IMR-90 (cell line): ENCODE measurements around the gene ACKR4. TPM values are rescaled to one million over a fixed set of nuclear protein-coding genes. Genes with fewer than 3 reads are reported as not detected.

Source experiments
- ATAC-seq: fragments of 200-7000 bp; cut with Tn5 transposase; 2 replicates; pipeline ENCODE4 v1.9.1; 2020; ENCODE audit warnings: low read depth, mild to moderate bottlenecking, moderate library complexity
- BruUV-seq: library from RNA; stranded (reverse); fragments of 400-500 nt; replicated peaks from 2 replicates; lab custom pipeline; 2021; lab: Mats Ljungman, UMichigan
- CTCF ChIA-PET: fragments of 300-600 bp; formaldehyde crosslinking; extraction: SDS; loops from one replicate; lab custom pipeline; 2021; ENCODE audit warnings: antibody characterized with exemption; lab: Yijun Ruan, JAX
- POLR2A ChIA-PET: fragments of 300-600 bp; sonication (Branson Sonifier 250); formaldehyde crosslinking; loops from one replicate; lab custom pipeline; 2022; ENCODE audit warnings: antibody characterized with exemption; ENCODE audit not compliant: unreplicated experiment; lab: Charles Lee
- DNase-seq: peaks from one replicate; pipeline ENCODE4 v3.0.0; 2013
- H2AFZ ChIP-seq: replicated peaks from 2 replicates; pipeline ENCODE3; 2013; ENCODE audit warnings: low read length, mild to moderate bottlenecking; ENCODE audit not compliant: poor library complexity
- H2AK5ac ChIP-seq: 2 replicates; pipeline ENCODE4 v1.6.1; 2013; ENCODE audit warnings: low read depth, low read length, inconsistent platforms
- H2AK9ac ChIP-seq: replicated peaks from 2 replicates; pipeline ENCODE3; 2013; ENCODE audit warnings: mild to moderate bottlenecking, low read depth, low read length, moderate library complexity; ENCODE audit not compliant: poor library complexity
- H2BK120ac ChIP-seq: 2 replicates; pipeline ENCODE4 v1.6.1; 2013; ENCODE audit warnings: low read depth, low read length, inconsistent platforms
- H2BK15ac ChIP-seq: 3 replicates; pipeline ENCODE4 v1.6.1; 2013; ENCODE audit warnings: low read depth, low read length, inconsistent platforms
- H2BK20ac ChIP-seq: 2 replicates; pipeline ENCODE4 v1.6.1; 2013; ENCODE audit warnings: low read depth, mild to moderate bottlenecking, inconsistent platforms, low read length, moderate library complexity
- H2BK5ac ChIP-seq: 2 replicates; pipeline ENCODE4 v1.6.1; 2013; ENCODE audit warnings: mild to moderate bottlenecking, low read depth, low read length, inconsistent platforms; ENCODE audit not compliant: poor library complexity, severe bottlenecking
- H3K14ac ChIP-seq: replicated peaks from 2 replicates; pipeline ENCODE4 v1.6.1; 2013; ENCODE audit warnings: low read depth, low read length, inconsistent platforms
- H3K18ac ChIP-seq: 2 replicates; pipeline ENCODE4 v1.6.1; 2013; ENCODE audit warnings: low read depth, low read length, control low read depth
- H3K23ac ChIP-seq: 2 replicates; pipeline ENCODE4 v1.6.1; 2013; ENCODE audit warnings: low read depth, low read length, inconsistent platforms
- H3K27ac ChIP-seq: 2 replicates; pipeline ENCODE4 v1.5.1; 2013; ENCODE audit warnings: mild to moderate bottlenecking, control low read depth, low read length; ENCODE audit not compliant: insufficient read depth
- H3K27me3 ChIP-seq: 2 replicates; pipeline ENCODE4 v1.6.1; 2013; ENCODE audit warnings: low read length; ENCODE audit not compliant: control insufficient read depth, insufficient read depth
- H3K36me3 ChIP-seq: 2 replicates; pipeline ENCODE4 v1.6.1; 2013; ENCODE audit warnings: low read length, mixed read lengths; ENCODE audit not compliant: control insufficient read depth, insufficient read depth
- H3K4ac ChIP-seq: 2 replicates; pipeline ENCODE4 v1.6.1; 2013; ENCODE audit warnings: low read depth, low read length, inconsistent platforms
- H3K4me1 ChIP-seq: 2 replicates; pipeline ENCODE4 v1.6.1; 2013; ENCODE audit warnings: low read length, mixed read lengths; ENCODE audit not compliant: control insufficient read depth, insufficient read depth
- H3K4me2 ChIP-seq: 2 replicates; pipeline ENCODE4 v1.6.1; 2013; ENCODE audit warnings: low read depth, mild to moderate bottlenecking, control low read depth, low read length, moderate library complexity
- H3K4me3 ChIP-seq: 2 replicates; pipeline ENCODE4 v1.5.1; 2013; ENCODE audit warnings: low read depth, mild to moderate bottlenecking, control low read depth, low read length, moderate library complexity; ENCODE audit not compliant: insufficient read depth
- H3K56ac ChIP-seq: 2 replicates; pipeline ENCODE4 v1.6.1; 2013; ENCODE audit warnings: low read length, inconsistent platforms; ENCODE audit not compliant: insufficient read depth; ENCODE audit errors: extremely low read depth
- H3K79me1 ChIP-seq, 2 experiments: 2 replicates each; pipeline ENCODE4 v1.6.1; 2013; ENCODE audit warnings: low read length in 2 of 2, inconsistent platforms in 1 of 2, low read depth in 1 of 2
- H3K9ac ChIP-seq: 2 replicates; pipeline ENCODE4 v1.6.1; 2013; ENCODE audit warnings: low read depth, low read length, control low read depth
- H3K9me1 ChIP-seq: 2 replicates; pipeline ENCODE4 v1.6.1; 2013; ENCODE audit warnings: low read length, inconsistent platforms; ENCODE audit not compliant: insufficient read depth
- H3K9me3 ChIP-seq: 2 replicates; pipeline ENCODE4 v1.6.1; 2013; ENCODE audit warnings: low read length; ENCODE audit not compliant: control insufficient read depth, insufficient read depth
- H4K20me1 ChIP-seq: 2 replicates; pipeline ENCODE4 v1.6.1; 2013; ENCODE audit warnings: low read length, inconsistent platforms; ENCODE audit not compliant: insufficient read depth
- H4K5ac ChIP-seq: 2 replicates; pipeline ENCODE4 v1.6.1; 2013; ENCODE audit warnings: mild to moderate bottlenecking, low read depth, low read length, control low read depth
- H4K8ac ChIP-seq, 2 experiments: 2 replicates each; pipeline ENCODE4 v1.6.1; 2013; ENCODE audit warnings: low read depth in 2 of 2, low read length in 2 of 2, control low read depth in 1 of 2, inconsistent platforms in 1 of 2
- H4K91ac ChIP-seq: 2 replicates; pipeline ENCODE4 v1.6.1; 2013; ENCODE audit warnings: low read depth, low read length, inconsistent platforms; ENCODE audit not compliant: insufficient read depth
- BHLHE40 ChIP-seq: fragments of 150-350 bp; IDR thresholded peaks from 2 replicates; pipeline ENCODE4 v1.6.1; 2016; ENCODE audit warnings: mild to moderate bottlenecking, low read depth, low read length
- CEBPB ChIP-seq: IDR thresholded peaks from 2 replicates; pipeline ENCODE4 v1.6.1; 2012; ENCODE audit warnings: low read depth, low read length, improper control_type of control experiment
- CHD1 ChIP-seq: IDR thresholded peaks from 2 replicates; pipeline ENCODE4 v1.6.1; 2012; ENCODE audit warnings: low read depth, low read length, improper control_type of control experiment
- CTCF ChIP-seq: conservative IDR thresholded peaks from 2 replicates; pipeline ENCODE4 v1.5.1; 2012; ENCODE audit warnings: mild to moderate bottlenecking, low read depth, low read length, improper control_type of control experiment
- ELK1 ChIP-seq: fragments of 150-350 bp; IDR thresholded peaks from 2 replicates; pipeline ENCODE4 v1.6.1; 2016; ENCODE audit warnings: low read depth, mild to moderate bottlenecking, low read length, moderate library complexity, borderline replicate concordance
- FOS ChIP-seq: fragments of 150-350 bp; IDR thresholded peaks from 2 replicates; pipeline ENCODE4 v1.6.1; 2016; ENCODE audit warnings: low read depth, low read length
- MAFK ChIP-seq: IDR thresholded peaks from 2 replicates; pipeline ENCODE4 v1.6.1; 2012; ENCODE audit warnings: low read depth, low read length, improper control_type of control experiment
- MXI1 ChIP-seq: IDR thresholded peaks from 2 replicates; pipeline ENCODE4 v1.6.1; 2012; ENCODE audit warnings: low read depth, mild to moderate bottlenecking, low read length, moderate library complexity, borderline replicate concordance
- NFE2L2 ChIP-seq: fragments of 150-350 bp; IDR thresholded peaks from 2 replicates; pipeline ENCODE4 v1.6.1; 2016; ENCODE audit warnings: low read depth, mild to moderate bottlenecking, low read length
- POLR2A ChIP-seq: IDR thresholded peaks from 2 replicates; pipeline ENCODE4 v1.6.1; 2012; ENCODE audit warnings: mild to moderate bottlenecking, low read depth, low read length
- RAD21 ChIP-seq: IDR thresholded peaks from 2 replicates; pipeline ENCODE4 v1.6.1; 2012; ENCODE audit warnings: low read length, improper control_type of control experiment
- RCOR1 ChIP-seq: IDR thresholded peaks from 2 replicates; pipeline ENCODE4 v1.6.1; 2012; ENCODE audit warnings: mild to moderate bottlenecking, low read length, improper control_type of control experiment; ENCODE audit not compliant: insufficient replicate concordance
- RFX5 ChIP-seq: IDR thresholded peaks from 2 replicates; pipeline ENCODE4 v1.8.0; 2012; ENCODE audit warnings: low read depth, mild to moderate bottlenecking, low read length, moderate library complexity
- SMC3 ChIP-seq: fragments of 150-350 bp; IDR thresholded peaks from 2 replicates; pipeline ENCODE4 v1.6.1; 2016; ENCODE audit warnings: low read depth, mild to moderate bottlenecking, antibody characterized with exemption, low read length, moderate library complexity
- USF2 ChIP-seq: fragments of 150-350 bp; IDR thresholded peaks from 2 replicates; pipeline ENCODE4 v1.6.1; 2017; ENCODE audit warnings: mild to moderate bottlenecking, antibody characterized with exemption, low read length, low read depth
- WGBS, 2 experiments: methylation state at CpG; one replicate each; pipeline versions ENCODE4 v1.1.5 to v1.1.7; 2013; ENCODE audit warnings: missing lambda C conversion rate in 2 of 2; ENCODE audit not compliant: insufficient read length in 1 of 2; ENCODE audit errors: extremely low coverage in 2 of 2; 5-methylcytosine and 5-hydroxymethylcytosine counted together
- dilution Hi-C: fragments of 300-500 bp; cut with HindIII; formaldehyde crosslinking; loops from one replicate; pipeline ENCODE4 v1.14.3; 2018; ENCODE audit warnings: low sequenced_read_pairs; ENCODE audit not compliant: unreplicated experiment
- in situ Hi-C: fragments of 300-500 bp; cut with MboI; formaldehyde crosslinking; loops from 3 replicates; pipeline ENCODE4 v1.14.3; 2019; ENCODE audit warnings: low sequenced_read_pairs, inconsistent platforms, mixed read lengths
- intact Hi-C: fragments of 100-400 bp; cut with micrococcal nuclease; formaldehyde crosslinking; loops from 2 replicates; pipeline ENCODE4 v1.10.0; 2022
- polyA plus RNA-seq, 3 experiments: library from polyadenylated mRNA; depleted of rRNA; stranded (reverse); fragments of >200 nt; gene quantifications; 2 replicates each; pipeline ENCODE4 v1.2.3, GENCODE V29; 2012; ENCODE audit warnings: low replicate concordance in 1 of 3
- total RNA-seq: library from RNA; depleted of rRNA; stranded (reverse); fragments of >200 nt; gene quantifications from 2 replicates; pipeline ENCODE4 v1.2.3, GENCODE V29; 2012

Gene ACKR4
- total and polyA plus RNA-seq, 2 of the 4 experiments (the other 2 are of a cell fraction), result 0.18 TPM; not detected in 1

- dilution Hi-C loops (loop anchor here (25.0 kb wide), 1 partner anchor 90 kb away; no protein-coding TSS in a partner anchor), intact Hi-C loops (no loop called here), in situ Hi-C loops (loop anchor here (25.0 kb wide), 1 partner anchor 365 kb away; no protein-coding TSS in a partner anchor)
- H4K20me1 ChIP-seq, result no peaks in the 10 kb centered on the region
- H3K9me1 ChIP-seq, result peaks cover 3% of the 10 kb centered on the region; the same call in 1 of the 2 replicates
- H4K5ac ChIP-seq, result no peak overlapping the region; the same call in 1 of the 2 replicates
- H2AK5ac ChIP-seq, result peak overlapping the region; percentile 44; the same call in 1 of the 2 replicates
- H3K56ac ChIP-seq, result no peak overlapping the region
- peaks cover 3% of the 10 kb centered on the region; the same call in 1 of the 2 replicates for H3K4me1 ChIP-seq
- H3K9ac ChIP-seq, result no peak overlapping the region
- no peak overlapping the region for H3K4me2 ChIP-seq
- CTCF ChIA-PET, result interaction anchor here (0.5 to 0.6 kb wide), 2 partner anchors 84 to 1036 kb away, joined by 4 to 5 read pairs; no protein-coding TSS in a partner anchor
- H2AFZ ChIP-seq, result no peak overlapping the region
- H4K8ac ChIP-seq, result peak overlapping the region; percentile 42 to 45; a peak in 2 of 4 replicates
- H2BK120ac ChIP-seq, result peak overlapping the region; percentile 65; the same call in 1 of the 2 replicates
- no peaks in the 10 kb centered on the region for H3K9me3 ChIP-seq
- peak overlapping the region; percentile 36 for H2BK5ac ChIP-seq
- H2AK9ac ChIP-seq, result no peak overlapping the region
- H3K23ac ChIP-seq, result no peak overlapping the region
- no peak overlapping the region for H3K4me3 ChIP-seq
- ATAC-seq (no peak), DNase-seq (no peak)
- peaks cover 8% of the 10 kb centered on the region for H3K36me3 ChIP-seq
- H4K91ac ChIP-seq, result peak overlapping the region; percentile 61
- H3K14ac ChIP-seq, result peak overlapping the region; percentile 45; the same call in 1 of the 2 replicates
- 0 out of 4 replicates have a peak, but pooled peaks cover 0 to 10% of the 10 kb centered on the region in 2 experiments for H3K79me1 ChIP-seq
- no peak overlapping the region for H2BK20ac ChIP-seq
- no TSS peak for BruUV-seq
- POLR2A ChIA-PET, result no interaction called here
- 100% methylated on average over 1 of the region's 6 CpGs; no CpG with 5 or more reads in 1 of the 2 experiments for WGBS, 2 experiments
- peak overlapping the region; percentile 22 for H3K4ac ChIP-seq
- peak overlapping the region; percentile 46; the same call in 1 of the 3 replicates for H2BK15ac ChIP-seq
- no peaks in the 10 kb centered on the region for H3K27me3 ChIP-seq
- H3K27ac ChIP-seq, result no peak overlapping the region
- peak overlapping the region; percentile 1; the same call in 1 of the 2 replicates for H3K18ac ChIP-seq
- no peak for TF ChIP-seq RFX5
- TF ChIP-seq MAFK, result no peak
- no peak for TF ChIP-seq CHD1
- no peak for TF ChIP-seq RAD21
- TF ChIP-seq CEBPB, result no peak
- TF ChIP-seq BHLHE40, result no peak
- no peak for TF ChIP-seq NFE2L2
- no peak for TF ChIP-seq POLR2A
- no peak for TF ChIP-seq CTCF
- no peak for TF ChIP-seq MXI1
- TF ChIP-seq FOS, result no peak
- TF ChIP-seq RCOR1, result no peak
- no peak for TF ChIP-seq ELK1
- TF ChIP-seq USF2, result no peak
- TF ChIP-seq SMC3, result no peak
Measured at GRCh38 chr3:132626955-132627354, 29.9 kb downstream of the ACKR4 start.
